NK-92 treated with Interleukin-12 subunit alpha and Interleukin-12 subunit beta, amount 100 ng/mL, for 24 hours (cell line): ENCODE data around the gene CABP4.

Experiments
- DNase-seq: peaks from one replicate; lab custom pipeline; 2025; lab: John Stamatoyannopoulos, UW

The CABP4 gene

DNA sequence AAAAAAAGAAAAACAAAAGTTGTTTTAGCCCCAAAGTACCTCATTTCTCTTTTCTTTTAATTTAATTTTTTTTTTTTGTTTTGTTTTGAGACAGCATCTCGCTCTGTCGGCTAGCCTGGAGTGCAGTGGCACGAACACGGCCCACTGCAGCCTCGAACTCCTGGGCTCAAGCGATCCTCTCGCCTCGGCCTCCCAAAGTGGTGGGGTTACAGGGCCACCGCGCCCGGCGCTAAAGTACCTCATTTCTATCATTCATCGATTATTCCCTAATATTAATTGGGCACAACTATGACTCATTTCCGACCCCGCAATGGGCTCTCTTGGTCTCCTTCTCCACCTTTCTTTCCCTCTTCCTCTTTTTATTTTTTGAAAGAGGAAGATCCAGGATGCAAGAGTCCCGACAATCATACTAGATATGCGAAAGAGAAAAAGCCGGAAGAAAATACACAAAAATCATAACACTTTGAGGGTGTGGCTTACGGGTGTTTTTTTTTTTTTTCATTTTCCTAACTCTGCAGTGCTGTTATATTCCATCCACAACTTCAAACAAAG is 27.2 kb downstream of the CABP4 start:
- no peak for DNase-seq

DNA sequence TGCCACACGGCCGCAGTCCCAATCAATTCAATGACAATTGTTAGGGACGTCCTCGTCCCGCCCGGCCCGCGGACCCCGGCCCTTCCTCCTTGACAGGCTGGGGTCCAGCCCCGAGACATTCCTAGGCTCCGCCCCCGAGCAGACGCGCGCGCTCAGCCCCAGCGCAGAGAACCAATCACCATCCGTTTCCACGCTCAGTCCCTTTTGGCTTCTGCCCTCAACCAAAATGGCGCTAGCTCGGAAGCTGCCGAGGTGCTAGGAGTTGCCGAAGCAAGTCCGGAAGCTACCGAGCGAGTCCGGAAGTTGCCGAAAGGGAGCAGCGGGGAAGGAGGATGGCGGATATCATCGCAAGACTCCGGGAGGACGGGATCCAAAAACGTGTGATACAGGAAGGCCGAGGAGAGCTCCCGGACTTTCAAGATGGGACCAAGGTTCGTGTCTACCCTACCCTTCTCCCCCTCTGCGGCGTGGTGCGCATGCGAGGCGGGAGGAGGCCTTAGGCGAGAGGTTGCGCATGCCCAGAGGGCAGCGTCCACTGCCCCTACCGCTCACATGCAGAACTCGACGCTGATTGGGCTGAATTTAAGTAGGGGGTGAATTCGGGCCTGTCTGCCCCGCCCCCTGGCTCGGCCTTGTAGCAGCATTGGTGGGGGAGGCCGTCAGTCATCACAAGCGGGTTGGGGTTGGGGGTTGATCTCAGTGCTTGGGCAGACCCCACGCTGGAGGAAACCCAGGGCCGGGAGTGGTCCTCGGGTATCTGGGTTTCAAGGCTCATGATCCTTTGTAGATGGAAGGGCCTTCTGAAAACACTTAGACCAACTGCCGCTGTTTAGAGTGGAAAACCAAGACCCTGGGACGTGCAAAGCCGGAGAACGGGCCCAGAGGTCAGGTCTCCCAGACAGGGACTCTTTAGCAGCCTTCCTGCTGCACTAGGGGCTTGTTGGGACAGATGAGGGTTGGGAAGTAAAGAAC is 28.0 kb downstream of the CABP4 start, which contains the start of gene AIP:
Gene AIP, plus strand, starts transcription at position 200 of the 972 bp plus-strand sequence. Its CDS starts 133 bp downstream, at position 333.
- peak; percentile 94 for DNase-seq

DNA sequence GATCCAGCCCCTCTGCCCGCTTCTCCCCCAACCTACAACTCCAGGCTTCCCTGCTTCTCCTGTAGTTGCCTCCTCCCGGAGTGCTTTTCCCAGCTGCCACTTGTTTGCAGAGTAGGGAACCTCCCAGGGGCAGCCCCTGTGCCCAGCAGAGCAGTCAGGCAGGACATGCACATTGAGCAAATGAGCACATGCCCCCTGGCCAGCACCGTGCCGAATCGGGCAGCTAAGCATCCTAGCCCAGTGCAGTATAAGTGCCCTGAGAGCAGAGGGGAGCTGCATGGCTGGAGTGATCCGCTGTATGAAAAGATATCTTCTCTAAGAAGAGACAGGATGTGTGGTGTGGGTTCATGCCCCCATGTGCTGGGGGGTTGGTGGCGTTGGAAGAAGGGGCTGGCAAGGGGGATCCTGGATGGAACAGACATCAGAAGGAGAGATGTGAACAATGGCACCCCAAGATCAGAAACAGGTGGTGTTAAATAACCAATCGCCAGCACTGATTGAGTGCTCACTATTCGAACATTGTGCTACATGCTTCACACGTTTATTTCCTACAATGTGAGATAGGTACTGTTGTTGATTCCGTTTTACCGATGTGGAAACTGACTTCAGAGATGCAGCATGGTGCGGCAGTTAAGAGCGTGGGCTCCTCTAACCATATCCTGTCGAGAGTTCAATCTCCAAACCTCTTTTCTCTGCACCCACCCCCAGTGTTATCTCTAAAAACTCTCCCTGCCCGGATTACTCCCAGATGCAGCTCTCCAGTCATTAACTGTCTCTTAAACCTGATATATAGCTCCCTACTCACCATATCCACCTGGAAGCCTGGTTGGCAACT is 28.9 kb downstream of the CABP4 start:
- no peak for DNase-seq

DNA sequence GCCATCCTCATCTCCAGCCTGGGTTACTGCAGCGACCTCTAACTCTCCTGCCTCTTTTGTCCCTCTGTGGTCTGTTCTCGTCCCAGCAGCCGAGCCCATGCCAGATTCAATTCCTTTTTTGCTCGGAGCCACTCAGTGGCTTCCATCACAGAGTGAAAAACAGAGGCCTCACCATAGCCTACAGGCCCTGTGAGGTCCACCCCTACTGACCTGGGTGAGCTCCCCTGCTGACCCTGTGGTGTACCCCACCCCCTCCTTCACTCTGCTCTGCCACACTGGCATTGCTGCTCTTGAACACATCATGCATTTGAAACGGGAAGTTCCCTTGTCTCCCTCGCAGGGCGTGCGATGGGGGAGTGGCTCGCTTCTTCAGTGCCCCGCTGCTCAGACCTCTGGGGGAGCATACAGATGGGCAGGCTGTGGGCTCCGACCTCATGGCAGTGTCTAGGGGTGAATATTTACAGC is 29.7 kb downstream of the CABP4 start:
- no peak for DNase-seq

DNA sequence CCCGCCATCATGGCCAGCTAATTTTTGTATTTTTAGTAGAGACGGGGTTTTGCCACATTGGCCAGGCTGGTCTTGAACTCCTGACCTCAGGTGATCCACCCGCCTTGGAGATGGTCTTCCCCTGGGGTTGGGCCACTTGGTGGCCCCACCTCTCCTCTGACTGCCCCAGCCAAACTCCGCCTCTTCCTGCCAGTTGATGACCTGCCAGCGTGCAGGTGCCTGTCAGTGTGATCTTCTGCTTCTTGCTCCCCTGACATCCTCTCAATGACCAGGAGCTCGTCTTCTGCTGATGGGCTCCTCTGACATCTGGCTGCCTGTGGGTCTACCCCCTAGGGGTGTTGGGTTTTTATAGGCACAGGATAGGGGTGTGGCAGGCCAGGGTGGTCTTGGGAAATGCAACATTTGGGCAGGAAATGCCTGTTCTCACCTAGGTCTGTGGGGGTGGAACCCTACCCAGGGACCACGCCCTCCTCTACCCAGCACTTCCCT is 30.8 kb downstream of the CABP4 start:
- DNase-seq, result peak; percentile 59

DNA sequence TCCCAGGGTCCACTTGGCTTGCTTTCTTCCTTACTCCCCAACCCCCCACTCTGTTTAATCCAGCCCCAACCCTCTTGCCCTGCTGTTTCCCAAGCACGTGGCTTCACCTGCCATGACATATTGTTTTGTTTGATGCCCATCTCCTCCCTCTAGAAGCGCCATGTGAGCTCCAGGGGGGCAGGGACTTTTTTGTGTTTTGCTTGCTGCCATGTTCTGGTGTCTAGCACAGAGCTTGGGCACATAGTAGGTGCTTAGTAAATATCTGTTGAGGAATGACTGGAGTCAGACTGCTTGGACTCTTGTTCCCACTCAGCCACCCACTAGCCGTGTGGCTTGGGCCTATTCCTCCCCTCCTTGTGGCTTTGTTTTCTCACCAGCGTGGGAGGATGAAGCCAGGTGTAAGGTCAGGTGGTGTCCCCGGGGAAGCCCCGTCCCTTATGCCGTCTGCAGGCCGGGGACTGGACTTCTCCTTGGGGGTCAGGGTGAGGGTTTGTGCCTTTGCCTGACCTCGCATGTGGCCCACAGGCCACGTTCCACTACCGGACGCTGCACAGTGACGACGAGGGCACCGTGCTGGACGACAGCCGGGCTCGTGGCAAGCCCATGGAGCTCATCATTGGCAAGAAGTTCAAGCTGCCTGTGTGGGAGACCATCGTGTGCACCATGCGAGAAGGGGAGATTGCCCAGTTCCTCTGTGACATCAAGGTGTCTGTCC is 31.5 kb downstream of the CABP4 start:
- DNase-seq, result no peak

DNA sequence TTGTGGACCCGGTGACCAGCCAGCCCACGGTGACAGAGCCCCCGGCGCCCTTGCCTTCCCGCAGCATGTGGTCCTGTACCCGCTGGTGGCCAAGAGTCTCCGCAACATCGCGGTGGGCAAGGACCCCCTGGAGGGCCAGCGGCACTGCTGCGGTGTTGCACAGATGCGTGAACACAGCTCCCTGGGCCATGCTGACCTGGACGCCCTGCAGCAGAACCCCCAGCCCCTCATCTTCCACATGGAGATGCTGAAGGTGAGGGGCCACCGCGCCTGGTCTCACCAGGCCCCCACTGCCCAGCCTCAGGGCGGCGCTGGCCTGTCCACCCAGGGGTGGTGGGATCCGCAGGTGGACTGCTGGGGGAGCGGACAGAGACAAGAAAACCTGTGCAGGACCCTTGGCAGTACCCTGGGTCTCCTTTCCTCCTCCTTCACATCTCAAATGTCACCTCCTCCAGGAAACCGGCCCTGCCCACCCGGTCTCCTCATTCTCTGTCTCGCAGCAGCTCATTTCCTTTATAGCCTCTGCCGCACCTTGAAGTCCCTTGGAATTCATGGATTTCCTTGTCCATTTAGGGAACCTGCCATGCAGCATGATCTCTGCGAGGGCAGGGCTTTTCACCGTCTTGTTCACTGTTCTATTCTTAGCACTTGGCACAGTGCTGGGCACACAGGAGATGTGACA is 34.2 kb downstream of the CABP4 start:
- no peak for DNase-seq

DNA sequence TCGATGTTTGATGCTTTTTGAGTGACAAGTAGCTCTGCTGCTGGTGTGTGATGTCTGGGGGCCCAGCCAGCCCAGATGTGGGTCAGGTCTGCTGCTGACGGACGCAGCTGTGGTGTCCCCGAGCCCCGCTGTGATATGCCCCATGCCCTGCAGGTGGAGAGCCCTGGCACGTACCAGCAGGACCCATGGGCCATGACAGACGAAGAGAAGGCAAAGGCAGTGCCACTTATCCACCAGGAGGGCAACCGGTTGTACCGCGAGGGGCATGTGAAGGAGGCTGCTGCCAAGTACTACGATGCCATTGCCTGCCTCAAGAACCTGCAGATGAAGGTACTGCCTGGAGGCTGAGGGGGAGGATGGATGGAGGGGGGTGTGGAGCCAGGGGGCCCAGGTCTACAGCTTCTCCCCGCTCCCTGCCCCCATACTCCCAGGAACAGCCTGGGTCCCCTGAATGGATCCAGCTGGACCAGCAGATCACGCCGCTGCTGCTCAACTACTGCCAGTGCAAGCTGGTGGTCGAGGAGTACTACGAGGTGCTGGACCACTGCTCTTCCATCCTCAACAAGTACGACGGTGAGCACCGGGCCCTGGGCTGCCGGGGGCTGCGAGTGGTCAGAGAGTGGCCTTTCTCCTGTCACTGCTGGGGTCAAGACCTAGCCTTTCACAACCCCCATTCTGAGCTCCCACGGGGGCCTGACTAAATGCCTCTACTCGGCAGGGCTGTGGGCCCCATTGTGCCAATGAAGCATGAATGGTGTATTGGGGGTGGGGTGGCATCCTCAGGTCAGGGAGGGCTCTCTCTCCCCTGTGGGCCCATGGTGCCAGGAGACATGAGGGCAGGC is 35.0 kb downstream of the CABP4 start:
- DNase-seq, result no peak

DNA sequence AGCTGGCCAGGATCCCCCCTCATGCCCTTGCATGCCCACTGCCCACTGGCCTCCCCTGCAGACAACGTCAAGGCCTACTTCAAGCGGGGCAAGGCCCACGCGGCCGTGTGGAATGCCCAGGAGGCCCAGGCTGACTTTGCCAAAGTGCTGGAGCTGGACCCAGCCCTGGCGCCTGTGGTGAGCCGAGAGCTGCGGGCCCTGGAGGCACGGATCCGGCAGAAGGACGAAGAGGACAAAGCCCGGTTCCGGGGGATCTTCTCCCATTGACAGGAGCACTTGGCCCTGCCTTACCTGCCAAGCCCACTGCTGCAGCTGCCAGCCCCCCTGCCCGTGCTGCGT is 35.5 kb downstream of the CABP4 start:
- no peak for DNase-seq

DNA sequence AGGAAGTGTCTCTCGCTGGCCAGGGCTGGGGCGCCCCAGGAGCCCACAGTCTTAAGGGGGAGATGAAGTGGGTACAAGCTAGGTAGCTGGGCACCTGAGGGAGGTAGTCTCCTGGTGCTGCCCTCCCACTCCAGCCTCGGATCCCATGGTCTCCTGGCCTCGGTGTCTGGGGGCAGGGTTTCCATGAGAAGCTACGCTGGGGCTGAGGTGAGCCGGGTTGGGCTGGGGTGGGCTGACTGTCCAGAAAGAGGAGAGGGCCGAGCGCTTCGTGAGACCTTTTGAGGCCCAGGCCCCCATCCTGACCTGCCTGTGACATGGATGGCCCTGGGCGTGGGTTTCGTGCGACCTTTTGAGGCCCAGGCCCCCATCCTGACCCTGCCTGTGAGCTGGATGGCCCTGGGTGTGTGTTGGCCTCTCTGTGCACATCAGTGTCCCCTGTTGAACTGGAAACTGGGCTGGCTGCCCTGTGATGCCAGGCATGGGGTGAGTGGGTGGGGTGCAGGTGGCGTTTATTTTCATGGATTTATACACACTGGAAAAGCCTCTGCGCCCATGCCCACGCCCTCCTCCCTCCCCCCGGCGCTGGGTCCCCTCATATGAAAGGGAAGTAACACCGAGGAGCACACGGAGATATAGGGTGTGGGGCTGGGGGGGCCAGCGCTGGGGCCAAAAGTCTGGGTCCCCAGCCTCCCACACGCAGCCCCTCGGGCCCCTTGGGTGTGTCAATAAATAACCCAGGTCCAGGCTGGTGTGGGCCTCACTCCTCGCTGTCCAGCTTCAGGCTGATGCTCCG is 36.3 kb downstream of the CABP4 start:
- DNase-seq, result no peak

DNA sequence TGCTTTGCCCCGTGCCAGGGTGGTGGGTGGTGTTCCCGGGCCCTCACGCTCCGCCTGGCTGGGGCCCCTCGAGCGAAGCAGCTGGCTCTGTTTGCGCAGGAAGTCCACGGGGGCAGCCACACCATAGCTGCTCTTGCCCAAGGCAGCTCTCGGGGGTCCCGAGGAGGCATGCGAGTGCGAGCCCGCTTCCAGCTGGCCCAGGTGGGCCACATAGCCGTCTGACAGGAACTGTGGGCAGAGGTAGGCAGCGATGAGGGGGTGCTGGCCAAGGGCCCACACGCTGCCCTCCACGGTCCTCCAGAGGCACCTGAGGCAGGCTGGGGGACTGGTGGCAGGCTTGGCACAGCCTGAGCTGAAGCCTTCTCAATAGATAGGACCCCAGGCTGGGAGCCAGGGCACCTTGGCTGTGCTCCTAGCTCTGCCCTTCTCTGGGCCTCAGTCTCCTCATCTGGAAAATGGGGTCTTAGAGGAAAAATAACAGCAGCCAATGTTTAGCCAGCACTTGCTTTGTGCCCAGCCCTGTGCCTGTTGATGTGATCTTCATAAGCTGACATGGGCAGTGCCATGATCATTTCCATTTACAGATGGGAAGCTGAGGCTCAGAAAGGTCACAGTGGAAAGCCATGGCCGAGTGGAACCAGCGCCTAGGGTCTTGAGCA is 37.0 kb downstream of the CABP4 start:
- DNase-seq, result no peak

DNA sequence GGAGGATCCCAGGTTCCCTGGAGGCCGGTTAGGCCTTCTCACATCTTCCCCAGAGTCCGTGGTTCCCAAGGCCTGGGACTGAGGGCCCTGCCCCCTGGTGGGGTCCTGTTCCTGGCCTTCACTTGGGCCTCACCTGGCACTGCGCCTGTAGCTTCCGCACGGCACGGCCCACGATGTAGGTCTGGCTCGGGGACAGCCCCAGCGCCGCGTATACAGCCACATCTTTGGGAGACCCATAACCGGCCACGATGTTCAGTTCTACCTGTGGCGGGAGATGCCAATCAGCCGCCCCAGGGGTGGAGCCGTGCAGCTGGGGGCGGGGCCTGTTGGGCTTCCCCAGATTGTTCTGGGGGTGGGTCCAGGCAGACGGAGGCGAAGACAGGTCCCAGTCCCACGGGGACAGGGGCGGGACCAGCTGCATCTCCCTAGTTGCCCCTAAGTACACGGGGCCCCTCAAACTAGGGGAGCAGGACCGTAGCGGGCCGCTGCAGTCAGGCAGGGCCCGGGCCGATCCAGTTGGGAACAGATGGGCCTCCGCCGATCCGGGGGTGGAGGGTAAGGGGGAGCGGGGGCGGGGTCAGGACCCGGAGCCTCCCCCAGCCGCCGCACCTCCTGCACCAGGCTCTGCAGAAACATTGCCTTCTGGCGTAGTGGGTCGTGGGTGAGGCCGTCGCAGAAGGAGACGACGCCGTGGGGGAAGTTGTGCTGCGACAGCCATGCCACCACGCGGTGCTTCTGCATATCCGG is 37.8 kb downstream of the CABP4 start:
- DNase-seq, result no peak

DNA sequence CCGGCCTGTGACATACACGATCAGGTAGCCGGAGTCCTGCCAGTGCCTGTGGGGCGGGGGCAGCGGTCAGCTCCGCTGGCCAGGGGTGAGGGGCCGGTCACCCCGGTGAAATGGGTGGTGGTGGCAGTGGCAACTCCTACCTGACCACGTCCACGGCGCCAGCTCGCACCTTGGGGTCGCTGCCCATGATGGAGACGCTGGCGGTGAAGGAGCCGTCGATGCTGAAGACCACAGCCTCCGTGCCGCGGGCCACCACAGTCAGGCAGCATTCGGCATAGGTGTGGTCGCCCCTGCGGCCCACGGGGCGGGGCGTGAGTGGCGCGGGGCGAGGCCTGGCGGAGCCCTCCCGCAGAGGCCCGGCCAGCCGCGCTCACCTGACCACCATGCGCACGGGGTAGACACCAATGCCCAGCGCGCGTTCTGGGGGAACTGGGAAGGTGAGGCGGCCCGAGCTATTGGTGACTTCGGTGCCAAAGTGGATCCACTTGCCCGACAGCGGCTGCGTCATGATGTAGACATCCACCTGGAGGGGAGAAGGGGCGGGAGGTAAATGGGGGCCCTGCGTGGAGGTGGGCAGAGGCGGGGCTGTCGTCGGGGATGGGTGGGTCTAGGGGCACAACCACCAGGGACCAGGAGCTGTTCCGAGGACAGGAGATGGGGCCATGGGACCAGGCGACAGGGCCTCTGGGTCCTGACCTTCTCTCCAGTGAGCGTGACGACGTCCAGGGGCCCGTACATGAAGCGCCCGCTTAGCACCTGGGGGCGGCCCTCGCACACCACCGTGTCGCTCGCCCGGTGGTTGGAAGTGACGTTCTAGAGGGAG is 38.6 kb downstream of the CABP4 start:
- DNase-seq, result no peak

DNA sequence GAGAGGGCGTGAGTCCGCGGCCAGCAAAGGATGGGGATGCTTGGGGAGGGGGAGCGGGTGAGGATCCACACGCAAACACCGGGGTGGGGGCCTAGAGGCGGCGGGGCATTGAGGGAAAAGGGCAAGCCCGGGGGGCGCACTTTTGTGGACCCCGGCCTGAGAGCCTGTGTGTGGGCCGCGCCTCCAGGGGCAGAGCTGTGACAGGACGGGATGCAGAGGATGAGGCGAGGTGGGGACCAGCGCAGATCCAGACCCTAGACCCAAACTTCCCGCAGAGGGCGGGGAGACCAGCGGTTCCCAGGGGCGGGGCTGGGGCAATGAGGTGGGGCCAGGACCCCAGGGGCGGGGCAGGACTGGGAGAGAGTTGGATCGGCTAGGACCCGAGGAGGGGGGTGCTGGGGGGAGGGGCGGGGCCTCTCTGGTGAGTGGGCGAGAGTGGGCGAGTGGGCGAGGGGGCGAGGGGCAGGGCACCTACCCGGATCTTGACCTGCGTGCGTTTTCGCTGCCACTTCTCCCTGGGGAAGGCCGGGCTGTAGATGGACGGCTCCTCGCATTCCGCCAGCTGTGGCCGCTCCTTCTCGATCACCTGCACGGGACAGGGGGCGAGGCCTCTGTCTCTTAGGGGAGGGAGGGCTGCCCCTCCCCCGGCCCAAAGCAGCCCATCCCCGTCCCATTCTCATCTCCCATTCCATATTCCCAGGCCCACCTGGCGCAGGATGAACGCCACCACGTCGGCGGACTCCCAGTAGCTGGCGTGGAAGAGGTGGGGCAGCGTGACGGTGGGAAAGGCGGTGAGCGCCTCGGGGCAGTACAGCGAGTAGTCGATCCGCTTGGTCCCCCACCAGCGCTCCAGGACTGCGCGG is 39.4 kb downstream of the CABP4 start:
- DNase-seq, result no peak

DNA sequence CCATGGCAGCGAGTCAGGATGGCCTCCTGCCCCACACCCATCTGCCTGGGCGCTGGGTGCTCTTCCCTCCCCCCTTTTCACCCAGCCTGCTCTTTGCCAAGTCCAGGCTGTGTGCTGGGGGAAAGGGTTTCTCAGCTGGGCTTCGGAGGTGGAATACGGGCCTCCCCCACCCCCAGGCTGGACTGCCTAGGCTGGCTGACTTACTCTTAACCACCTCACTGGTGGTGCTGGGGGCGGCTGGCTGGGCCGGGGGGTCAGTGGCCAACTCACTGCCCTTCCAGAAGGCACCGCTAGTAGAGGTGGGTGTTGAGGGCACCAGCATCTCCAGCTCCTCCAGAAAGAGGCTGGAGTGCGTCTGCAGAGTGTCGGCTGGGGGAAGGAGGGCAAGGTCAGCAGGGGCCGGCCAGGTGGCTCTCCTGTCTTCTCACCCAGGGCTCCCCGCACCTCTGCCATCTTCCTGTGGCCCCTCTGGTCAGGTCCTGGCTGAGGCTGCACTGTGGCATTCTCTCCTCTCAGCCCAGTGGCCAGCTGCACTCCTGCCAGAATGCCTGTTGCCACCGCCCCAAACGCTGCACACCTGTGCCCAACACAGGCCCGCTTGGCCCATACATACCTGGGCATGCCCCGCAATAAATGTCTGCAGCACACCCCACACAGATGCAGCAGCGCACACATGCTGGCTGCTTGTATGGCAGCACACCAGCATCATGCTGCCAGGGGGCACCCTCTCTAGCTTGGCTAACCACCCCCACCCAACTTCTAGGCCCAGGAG is 40.3 kb downstream of the CABP4 start:
- DNase-seq, result no peak
